T-helper 17 cell (primary cell): ENCODE data around the gene TRIM4. TPM values are rescaled to one million over a fixed set of nuclear protein-coding genes. Genes with fewer than 3 reads are reported as not detected.

ENCODE experiments used
- ATAC-seq: fragments of 150-1000 bp; cut with Tn5 transposase; 2 replicates; pipeline ENCODE4 v1.10.0; 2021; ENCODE audit warnings: mild to moderate bottlenecking, moderate library complexity
- DNase-seq, 3 donors: peaks; one replicate each; pipeline versions ENCODE4 v3.0.0 to v3.0.0-alpha.2; 2020 to 2021
- H3K9me3 ChIP-seq: one replicate; pipeline ENCODE4 v1.7.0; 2013; ENCODE audit warnings: low read length, mild to moderate bottlenecking; ENCODE audit not compliant: control insufficient read depth, poor library complexity, severe bottlenecking
- H3K27ac Mint-ChIP-seq: one replicate; pipeline ENCODE4 v1.8.0; 2022; ENCODE audit warnings: mild to moderate bottlenecking, moderate library complexity, mixed read lengths
- H3K27me3 Mint-ChIP-seq: one replicate; pipeline ENCODE4 v1.8.0; 2022; ENCODE audit warnings: mixed read lengths
- H3K36me3 Mint-ChIP-seq: one replicate; pipeline ENCODE4 v1.8.0; 2022; ENCODE audit warnings: low read depth, mixed read lengths
- H3K4me1 Mint-ChIP-seq: one replicate; pipeline ENCODE4 v1.8.0; 2022; ENCODE audit warnings: mild to moderate bottlenecking, mixed read lengths
- H3K4me3 Mint-ChIP-seq: one replicate; pipeline ENCODE4 v1.8.0; 2022; ENCODE audit warnings: mild to moderate bottlenecking, moderate library complexity, mixed read lengths
- total RNA-seq, 4 donors: library from RNA in 2 of 4; stranded (reverse) in 2 of 4; gene quantifications; one replicate each; pipeline ENCODE4 v1.2.3 and lab custom pipeline; 2022 to 2026

The TRIM4 gene
- total RNA-seq, 2 donors from 2014 or later: 25.3 to 27.2 TPM

DNA sequence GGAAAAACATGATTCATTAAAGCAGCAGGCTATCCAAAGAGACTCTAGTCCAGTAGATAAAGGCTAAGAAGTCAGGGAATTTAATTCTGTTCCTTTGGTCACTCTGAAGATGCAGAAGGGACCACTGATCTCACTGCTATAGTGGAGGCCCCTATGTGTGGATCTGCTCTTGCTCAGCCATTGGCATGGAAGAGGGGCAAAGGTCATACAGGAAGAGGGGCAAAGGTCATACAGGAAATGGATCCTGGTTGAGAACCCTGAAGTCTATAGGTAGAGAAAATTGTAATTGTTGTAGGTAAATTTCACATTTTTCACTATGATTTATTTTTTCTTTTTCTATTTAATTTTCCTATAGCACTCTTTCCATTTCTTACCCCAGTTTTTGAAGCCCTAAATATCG lies 64.1 kb downstream of the TRIM4 start:
- DNase-seq: no peak
- H3K36me3 Mint-ChIP-seq: no peaks in the 10 kb centered on the region
- no peak for ATAC-seq

DNA sequence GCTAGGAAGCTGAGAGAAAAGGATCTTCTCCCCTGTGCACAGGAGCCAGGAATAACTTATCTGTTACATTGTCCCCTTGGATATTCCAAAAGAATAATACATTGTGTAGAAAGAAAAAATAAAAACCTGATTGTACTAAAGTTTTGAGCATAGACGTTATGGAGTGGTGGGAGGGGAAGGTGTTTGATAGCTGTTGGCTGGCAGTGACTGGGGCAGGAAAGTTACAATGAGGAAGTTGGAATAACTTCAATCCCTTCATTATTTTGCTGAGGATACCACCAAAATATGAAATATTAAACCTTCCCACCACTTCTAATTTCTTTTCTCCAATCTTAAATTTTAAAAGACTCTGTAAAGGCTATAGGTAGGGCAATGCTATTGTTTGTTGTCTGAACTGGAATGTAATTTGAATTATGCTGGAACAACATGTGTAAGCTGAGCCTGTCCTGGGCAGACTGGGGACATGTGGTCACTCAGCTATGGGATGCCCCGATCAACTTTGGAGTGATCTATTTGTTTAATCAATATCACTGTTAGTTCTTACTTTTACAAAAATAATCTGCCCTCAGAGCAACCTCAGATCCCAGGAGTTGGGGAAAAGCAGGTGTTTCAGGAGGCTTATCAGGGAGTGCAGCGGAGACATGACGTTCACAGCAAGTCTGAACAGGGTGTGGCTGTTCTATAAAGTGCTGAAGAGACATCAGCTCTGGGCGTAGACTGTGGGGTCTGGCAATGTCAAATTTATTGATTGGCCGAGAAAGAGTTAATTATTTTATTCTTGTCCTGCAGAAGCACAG lies 70.7 kb downstream of the TRIM4 start:
- H3K27me3 Mint-ChIP-seq: peaks cover 53% of the 10 kb centered on the region
- DNase-seq: no peak
- H3K4me1 Mint-ChIP-seq: no peaks in the 10 kb centered on the region
- H3K4me3 Mint-ChIP-seq: no peak overlapping the region
- H3K36me3 Mint-ChIP-seq: no peaks in the 10 kb centered on the region
- no peak overlapping the region for H3K27ac Mint-ChIP-seq
- no peaks in the 10 kb centered on the region for H3K9me3 ChIP-seq
- no peak for ATAC-seq

More for the DNA sequence above, 64.1 kb downstream of the TRIM4 start:
- H3K27me3 Mint-ChIP-seq: peaks cover 68% of the 10 kb centered on the region
- H3K4me3 Mint-ChIP-seq: no peak overlapping the region
- no peaks in the 10 kb centered on the region for H3K4me1 Mint-ChIP-seq
- no peaks in the 10 kb centered on the region for H3K9me3 ChIP-seq
- no peak overlapping the region for H3K27ac Mint-ChIP-seq

DNA sequence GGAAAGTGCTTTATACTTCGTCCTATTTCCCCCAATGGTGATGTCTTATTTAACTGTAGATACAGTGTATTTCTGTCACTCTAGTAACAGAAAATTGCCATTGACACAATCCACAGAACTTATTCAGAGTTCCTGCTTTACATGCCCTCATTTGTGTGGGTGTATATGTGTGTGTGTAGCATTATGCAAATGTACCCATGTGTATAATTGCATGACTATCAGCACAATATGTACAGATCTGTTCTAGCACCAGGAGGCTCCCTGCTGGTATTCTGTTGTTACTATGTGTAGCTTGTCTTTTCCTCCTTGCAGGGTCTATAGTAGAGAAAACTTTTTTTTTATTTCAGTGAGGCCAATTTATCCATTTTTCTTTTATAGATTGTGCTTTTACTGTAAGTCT lies 75.0 kb downstream of the TRIM4 start:
- DNase-seq (no peak), ATAC-seq (no peak)
- H3K9me3 ChIP-seq: no peaks in the 10 kb centered on the region
- Mint-ChIP-seq H3K4me1 (no peaks in the 10 kb centered on the region), H3K36me3 (no peaks in the 10 kb centered on the region), H3K4me3 (no peak overlapping the region), H3K27ac (no peak overlapping the region), H3K27me3 (peaks cover 54% of the 10 kb centered on the region)

DNA sequence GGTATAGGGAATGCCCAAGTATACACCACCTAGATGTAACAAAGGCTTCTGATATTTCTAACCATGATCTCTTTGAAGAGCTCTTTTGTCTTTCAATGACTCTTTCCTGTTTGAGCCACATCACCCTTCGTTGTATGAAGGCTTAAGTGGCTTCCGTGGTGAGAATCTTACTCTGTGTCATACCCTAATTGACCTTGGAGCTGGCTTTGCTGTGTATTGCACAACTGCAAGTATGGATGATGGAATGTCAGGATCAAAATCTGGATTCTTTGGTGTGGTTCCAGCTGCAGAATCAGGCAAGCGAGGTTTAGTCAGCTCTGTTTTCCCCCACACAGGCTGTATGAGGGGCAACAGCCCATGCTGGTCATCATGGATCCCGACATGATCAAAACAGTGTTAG lies 75.5 kb downstream of the TRIM4 start:
- ATAC-seq: no peak
- H3K4me1 Mint-ChIP-seq: no peaks in the 10 kb centered on the region
- H3K27me3 Mint-ChIP-seq: peaks cover 54% of the 10 kb centered on the region
- no peak overlapping the region for H3K4me3 Mint-ChIP-seq
- H3K36me3 Mint-ChIP-seq: no peaks in the 10 kb centered on the region
- H3K9me3 ChIP-seq: no peaks in the 10 kb centered on the region
- DNase-seq: no peak
- no peak overlapping the region for H3K27ac Mint-ChIP-seq

DNA sequence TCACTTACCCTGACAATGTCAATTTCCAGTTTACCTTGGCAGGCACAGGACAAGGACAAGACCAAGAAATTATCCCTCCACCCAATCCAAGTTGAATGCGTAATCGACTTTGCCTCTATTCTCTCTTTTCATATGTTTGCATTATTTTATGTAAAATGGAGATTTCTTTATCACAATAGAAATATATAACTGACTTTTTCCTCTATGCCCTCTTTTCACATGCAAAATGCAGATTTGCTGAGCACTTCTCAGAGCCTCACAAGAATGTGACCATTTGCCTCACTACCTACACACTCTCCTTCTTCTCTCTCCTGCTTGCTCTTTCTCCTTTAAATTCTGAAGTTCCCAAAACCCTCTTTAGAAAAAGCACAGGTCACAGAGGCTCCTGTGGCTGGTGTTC lies 76.4 kb downstream of the TRIM4 start:
- H3K9me3 ChIP-seq: no peaks in the 10 kb centered on the region
- Mint-ChIP-seq H3K4me1 (peaks cover under 1% of the 10 kb centered on the region), H3K4me3 (no peak overlapping the region), H3K27me3 (peaks cover 51% of the 10 kb centered on the region), H3K27ac (no peak overlapping the region), H3K36me3 (no peaks in the 10 kb centered on the region)
- ATAC-seq (no peak), DNase-seq (no peak)

Other genes starting within 250 kb of the TRIM4 start
- under 1 TPM in 1 of 2 donors, not detected in 1; 0.20 TPM for gene CYP3A5, start 239.5 kb downstream of the TRIM4 start, total RNA-seq
- gene CYP3A7, start 184.3 kb downstream of the TRIM4 start, total RNA-seq: not detected
- not detected for gene CYP3A4, start 135.3 kb downstream of the TRIM4 start, total RNA-seq
- gene CYP3A43, start 91.5 kb downstream of the TRIM4 start, total RNA-seq: not detected
- gene OR2AE1, start 42.5 kb downstream of the TRIM4 start, total RNA-seq: not detected
- gene GJC3, start 10.1 kb upstream of the TRIM4 start, total RNA-seq: under 1 TPM in 1 of 2 donors, not detected in 1; 0.25 TPM
- gene AZGP1, start 56.5 kb upstream of the TRIM4 start, total RNA-seq: not detected
- gene ZKSCAN1, start 96.1 kb upstream of the TRIM4 start, total RNA-seq: 10 to 100 TPM; 51.1 to 58.6 TPM
- gene ZSCAN21, start 130.2 kb upstream of the TRIM4 start, total RNA-seq: 1 to 10 TPM; 4.2 to 5.2 TPM
- gene ZNF3, start 162.2 kb upstream of the TRIM4 start, total RNA-seq: 10 to 100 TPM; 42.3 to 45.2 TPM
- gene COPS6, start 169.4 kb upstream of the TRIM4 start, total RNA-seq: 10 to 100 TPM; 62.5 to 64.7 TPM
- gene MCM7, start 181.9 kb upstream of the TRIM4 start, total RNA-seq: 100 to 1,000 TPM; 111 to 119 TPM
- 1 to 10 TPM; 8.6 to 9.3 TPM for gene AP4M1, start 182.1 kb upstream of the TRIM4 start, total RNA-seq
- gene TAF6, start 199.8 kb upstream of the TRIM4 start, total RNA-seq: 10 to 100 TPM; 40.7 to 45.3 TPM
- gene CNPY4, start 200.1 kb upstream of the TRIM4 start, total RNA-seq: 10 to 100 TPM; 22.5 to 22.6 TPM
- 1 to 10 TPM; 4.0 to 4.2 TPM for gene MBLAC1, start 207.4 kb upstream of the TRIM4 start, total RNA-seq
- gene LAMTOR4, start 229.4 kb upstream of the TRIM4 start, total RNA-seq: 100 to 1,000 TPM; 124 to 135 TPM
- 10 to 100 TPM; 45.8 to 46.9 TPM for gene TRAPPC14, start 239.2 kb upstream of the TRIM4 start, total RNA-seq
- 1 to 10 TPM; 5.0 to 6.5 TPM for gene GAL3ST4, start 249.1 kb upstream of the TRIM4 start, total RNA-seq